HG02798 (cell line): ENCODE data around the gene MYMK.

ENCODE experiments used
- ATAC-seq: cut with Tn5 transposase; IDR thresholded peaks from one replicate; pipeline ENCODE4 v1.9.1; 2021; ENCODE audit warnings: mild to moderate bottlenecking; ENCODE audit not compliant: unreplicated experiment, poor library complexity

MYMK gene

GRCh38 chr9:133472277-133472645 is 52.5 kb downstream of the MYMK start:
- no peak for ATAC-seq

GRCh38 chr9:133471551-133472276 is 53.0 kb downstream of the MYMK start:
- ATAC-seq: no peak

GRCh38 chr9:133470988-133471387 is 53.8 kb downstream of the MYMK start:
- no peak for ATAC-seq

GRCh38 chr9:133470427-133470924 is 54.3 kb downstream of the MYMK start:
- ATAC-seq: no peak

GRCh38 chr9:133468777-133469421 is 55.9 kb downstream of the MYMK start:
- no peak for ATAC-seq

- ATAC-seq: no peak
These were observed 56.4 kb downstream of the MYMK start for GRCh38 chr9:133468374-133468773.

- no peak for ATAC-seq
These were observed 57.7 kb downstream of the MYMK start for GRCh38 chr9:133467101-133467500.

GRCh38 chr9:133465984-133466383 is 58.8 kb downstream of the MYMK start:
- ATAC-seq: no peak

- no peak for ATAC-seq
These were observed 60.1 kb downstream of the MYMK start for GRCh38 chr9:133464638-133465037.
